ENCODE results near the gene EVX1. TPM values are rescaled to one million over a fixed set of nuclear protein-coding genes. Genes with fewer than 3 reads are reported as not detected.

Gene EVX1
- total RNA-seq, 1 experiment from 2014 or later, result not detected

DNA sequence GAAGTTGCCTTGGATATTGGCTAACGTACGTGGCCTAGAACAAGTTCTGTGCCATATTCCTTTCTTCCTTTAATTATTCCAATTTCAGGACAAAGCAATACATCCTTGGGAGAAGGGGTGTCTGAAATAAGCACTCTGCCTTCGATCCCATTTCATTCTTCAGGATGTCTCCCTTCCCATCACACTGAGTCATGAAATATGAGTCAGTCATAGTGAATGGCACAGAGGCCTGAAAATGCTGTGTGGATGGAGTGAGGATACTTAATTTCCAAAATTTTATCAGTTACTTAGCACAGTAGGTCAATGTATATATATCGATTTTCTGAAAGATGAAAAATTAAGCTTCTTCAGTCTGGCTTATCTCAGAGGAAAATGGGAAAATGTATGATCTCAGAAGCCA lies 19.5 kb downstream of the EVX1 start:
- Histone ChIP-seq H2BK5ac (ENCODE audit: insufficient read length, low read length) (no peak overlapping the region), H2BK20ac (ENCODE audit: low read depth, low read length, poor library complexity, severe bottlenecking) (no peak overlapping the region), H3K23me2 (ENCODE audit: insufficient read length, low read depth, low read length, poor library complexity, severe bottlenecking) (no peaks in the 10 kb centered on the region), H3T11ph (ENCODE audit: low read length) (no peak overlapping the region), H3K4ac (ENCODE audit: low read depth, low read length) (no peak overlapping the region), H2BK15ac (ENCODE audit: low read depth, low read length) (no peak overlapping the region), H4K20me1 (ENCODE audit: control insufficient read depth, insufficient read depth, insufficient read length) (no peaks in the 10 kb centered on the region), H4K5ac (ENCODE audit: insufficient read length, low read depth, low read length) (no peak overlapping the region), H3K56ac (ENCODE audit: insufficient read length, low read depth, low read length) (no peak overlapping the region), H2BK12ac (ENCODE audit: insufficient read length, low read depth, low read length) (no peak overlapping the region), H3K4me2 (ENCODE audit: insufficient read depth, insufficient read length, low read length) (no peak overlapping the region), H3K9me3 (ENCODE audit: control insufficient read depth, low read depth, low read length) (no peaks in the 10 kb centered on the region), H3K4me1 (ENCODE audit: insufficient read depth, low read length) (no peaks in the 10 kb centered on the region), H4K8ac (replicated peaks; ENCODE audit: insufficient read length, low read depth, low read length) (no peak overlapping the region), H4K91ac (ENCODE audit: insufficient read length, low read depth, low read length) (no peak overlapping the region), H3K79me2 (ENCODE audit: insufficient read depth, low read length) (no peaks in the 10 kb centered on the region), H2BK120ac (ENCODE audit: low read depth, low read length, poor library complexity, severe bottlenecking) (no peak overlapping the region), H3K18ac (ENCODE audit: insufficient read length, low read depth, low read length) (no peak overlapping the region), H2AFZ (ENCODE audit: low read length) (no peak overlapping the region), H3K9ac (ENCODE audit: extremely low read depth, insufficient read length, low read length) (no peak overlapping the region), H3K27ac (ENCODE audit: insufficient read length, low read depth, low read length) (no peak overlapping the region), H3K14ac (ENCODE audit: insufficient read depth, low read length) (no peak overlapping the region), H3K27me3 (ENCODE audit: insufficient read depth, low read length) (no peaks in the 10 kb centered on the region), H3K79me1 (ENCODE audit: insufficient read depth, low read depth, low read length, poor library complexity, severe bottlenecking) (no peaks in the 10 kb centered on the region), H3K23ac (ENCODE audit: insufficient read length, low read depth, low read length) (no peak overlapping the region), H2AK5ac (ENCODE audit: insufficient read length, low read length) (no peak overlapping the region)
- H3K4me3 Mint-ChIP-seq, result no peak overlapping the region
- H3K9me3 Mint-ChIP-seq, result no peaks in the 10 kb centered on the region
- no peak for DNase-seq
- no CpG with 5 or more reads among the region's 4 CpGs for WGBS (ENCODE audit: extremely low coverage, insufficient read length, low lambda C conversion rate)
- TF ChIP-seq, protein P1, sequence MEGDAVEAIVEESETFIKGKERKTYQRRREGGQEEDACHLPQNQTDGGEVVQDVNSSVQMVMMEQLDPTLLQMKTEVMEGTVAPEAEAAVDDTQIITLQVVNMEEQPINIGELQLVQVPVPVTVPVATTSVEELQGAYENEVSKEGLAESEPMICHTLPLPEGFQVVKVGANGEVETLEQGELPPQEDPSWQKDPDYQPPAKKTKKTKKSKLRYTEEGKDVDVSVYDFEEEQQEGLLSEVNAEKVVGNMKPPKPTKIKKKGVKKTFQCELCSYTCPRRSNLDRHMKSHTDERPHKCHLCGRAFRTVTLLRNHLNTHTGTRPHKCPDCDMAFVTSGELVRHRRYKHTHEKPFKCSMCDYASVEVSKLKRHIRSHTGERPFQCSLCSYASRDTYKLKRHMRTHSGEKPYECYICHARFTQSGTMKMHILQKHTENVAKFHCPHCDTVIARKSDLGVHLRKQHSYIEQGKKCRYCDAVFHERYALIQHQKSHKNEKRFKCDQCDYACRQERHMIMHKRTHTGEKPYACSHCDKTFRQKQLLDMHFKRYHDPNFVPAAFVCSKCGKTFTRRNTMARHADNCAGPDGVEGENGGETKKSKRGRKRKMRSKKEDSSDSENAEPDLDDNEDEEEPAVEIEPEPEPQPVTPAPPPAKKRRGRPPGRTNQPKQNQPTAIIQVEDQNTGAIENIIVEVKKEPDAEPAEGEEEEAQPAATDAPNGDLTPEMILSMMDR (conservative IDR thresholded peaks at IDR 0.05), result no peak
- no peaks in the 10 kb centered on the region for H3K36me3 Mint-ChIP-seq (ENCODE audit: insufficient read depth in 1 of 3, low read depth in 3 of 3)
- no peak overlapping the region for H3K27ac Mint-ChIP-seq
- H3K4me1 Mint-ChIP-seq, result 0 out of 4 replicates have a peak, but pooled peaks cover 0 to 3% of the 10 kb centered on the region in 2 experiments
- peaks cover 47% of the 10 kb centered on the region for H3K27me3 Mint-ChIP-seq (ENCODE audit: low read depth)
